Neural crest cell (in vitro differentiated cells): ENCODE measurements around the gene NRTN. TPM values are rescaled to one million over a fixed set of nuclear protein-coding genes. Genes with fewer than 3 reads are reported as not detected.

ENCODE experiments used
- DNase-seq: peaks from one replicate; pipeline ENCODE4 v3.0.0; 2021; ENCODE audit warnings: low read depth, mixed read lengths, low spot score
- H3K27ac Mint-ChIP-seq: one replicate; pipeline ENCODE4 v1.8.0; 2021; ENCODE audit warnings: mild to moderate bottlenecking, mixed read lengths; ENCODE audit not compliant: unreplicated experiment
- H3K27me3 Mint-ChIP-seq: 2 replicates; pipeline ENCODE4 v1.8.0; 2021; ENCODE audit warnings: low read depth, mild to moderate bottlenecking, mixed read lengths
- H3K36me3 Mint-ChIP-seq: 2 replicates; pipeline ENCODE4 v1.8.0; 2021; ENCODE audit warnings: low read depth, mild to moderate bottlenecking, mixed read lengths
- H3K4me1 Mint-ChIP-seq: 2 replicates; pipeline ENCODE4 v1.8.0; 2021; ENCODE audit warnings: mixed read lengths
- H3K4me3 Mint-ChIP-seq: one replicate; pipeline ENCODE4 v1.8.0; 2021; ENCODE audit warnings: mild to moderate bottlenecking, mixed read lengths
- H3K9me3 Mint-ChIP-seq: 2 replicates; pipeline ENCODE4 v1.8.0; 2021; ENCODE audit warnings: mixed read lengths
- total RNA-seq: library from RNA; stranded (reverse); gene quantifications from 2 replicates; pipeline ENCODE4 v1.2.1, GENCODE V29; 2021
- TF ChIP-seq, protein P1 (sequence below): fragments of 200-600 bp; sonication (generic); conservative IDR thresholded peaks from 2 replicates; pipeline ENCODE4 v1.5.0; 2021; ENCODE audit warnings: antibody characterized with exemption, mild to moderate bottlenecking

Gene NRTN
- total RNA-seq, 1 donor from 2014 or later, result 4.8 TPM

DNA sequence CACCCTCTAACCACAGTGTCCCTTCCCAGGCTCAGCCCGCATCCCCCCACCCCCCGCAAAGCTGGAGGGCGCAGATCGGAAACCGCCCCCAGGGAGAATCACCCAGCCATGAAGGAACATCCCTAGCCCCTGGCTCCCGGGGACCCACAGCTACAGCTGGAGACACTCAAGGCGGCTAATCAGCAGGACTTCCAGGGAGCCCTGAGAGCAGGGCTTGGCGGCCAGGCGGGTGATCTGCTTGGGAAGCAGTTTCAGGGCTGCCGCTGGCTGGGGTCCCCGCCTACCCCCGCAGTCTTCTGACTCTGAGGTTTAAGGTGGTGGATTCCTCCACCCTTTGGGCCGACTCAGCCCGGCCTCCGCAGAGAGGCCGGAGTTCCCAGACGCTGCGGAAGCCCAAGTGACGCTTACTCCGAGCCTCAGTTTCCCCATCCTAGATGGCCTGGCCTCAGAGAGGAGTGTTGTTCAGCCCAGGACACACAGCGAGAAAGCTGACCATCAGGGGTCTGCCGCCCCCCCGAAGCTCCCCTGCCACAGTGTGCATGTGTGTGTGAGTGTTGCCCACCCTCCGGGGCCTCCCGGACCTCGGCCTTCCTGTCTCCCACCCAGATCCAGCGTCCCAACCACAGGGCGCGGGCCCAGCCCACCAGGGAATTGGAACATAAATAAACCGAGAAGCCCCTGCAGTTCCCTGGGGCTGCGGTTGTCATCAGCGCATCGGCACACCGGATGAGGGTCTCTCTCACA is 24.9 kb downstream of the NRTN start:
- Mint-ChIP-seq H3K4me1 (peaks cover 14% of the 10 kb centered on the region), H3K4me3 (no peak overlapping the region), H3K36me3 (no peaks in the 10 kb centered on the region), H3K27me3 (peaks cover 13% of the 10 kb centered on the region), H3K9me3 (no peaks in the 10 kb centered on the region), H3K27ac (no peak overlapping the region)
- no peak for DNase-seq
- TF ChIP-seq, protein P1, sequence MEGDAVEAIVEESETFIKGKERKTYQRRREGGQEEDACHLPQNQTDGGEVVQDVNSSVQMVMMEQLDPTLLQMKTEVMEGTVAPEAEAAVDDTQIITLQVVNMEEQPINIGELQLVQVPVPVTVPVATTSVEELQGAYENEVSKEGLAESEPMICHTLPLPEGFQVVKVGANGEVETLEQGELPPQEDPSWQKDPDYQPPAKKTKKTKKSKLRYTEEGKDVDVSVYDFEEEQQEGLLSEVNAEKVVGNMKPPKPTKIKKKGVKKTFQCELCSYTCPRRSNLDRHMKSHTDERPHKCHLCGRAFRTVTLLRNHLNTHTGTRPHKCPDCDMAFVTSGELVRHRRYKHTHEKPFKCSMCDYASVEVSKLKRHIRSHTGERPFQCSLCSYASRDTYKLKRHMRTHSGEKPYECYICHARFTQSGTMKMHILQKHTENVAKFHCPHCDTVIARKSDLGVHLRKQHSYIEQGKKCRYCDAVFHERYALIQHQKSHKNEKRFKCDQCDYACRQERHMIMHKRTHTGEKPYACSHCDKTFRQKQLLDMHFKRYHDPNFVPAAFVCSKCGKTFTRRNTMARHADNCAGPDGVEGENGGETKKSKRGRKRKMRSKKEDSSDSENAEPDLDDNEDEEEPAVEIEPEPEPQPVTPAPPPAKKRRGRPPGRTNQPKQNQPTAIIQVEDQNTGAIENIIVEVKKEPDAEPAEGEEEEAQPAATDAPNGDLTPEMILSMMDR, result no peak

- Mint-ChIP-seq H3K9me3 (no peaks in the 10 kb centered on the region), H3K36me3 (no peaks in the 10 kb centered on the region), H3K4me1 (peaks cover 14% of the 10 kb centered on the region), H3K27me3 (peaks cover 18% of the 10 kb centered on the region), H3K27ac (no peak overlapping the region), H3K4me3 (no peak overlapping the region)
- DNase-seq, result no peak
- TF ChIP-seq, protein P1, result no peak
Observed at GRCh38 chr19:5831159-5831558, 26.3 kb downstream of the NRTN start.

- H3K27ac Mint-ChIP-seq, result no peak overlapping the region
- H3K27me3 Mint-ChIP-seq, result peaks cover 17% of the 10 kb centered on the region
- H3K36me3 Mint-ChIP-seq, result no peaks in the 10 kb centered on the region
- TF ChIP-seq, protein P1, result no peak
- DNase-seq, result no peak
- no peaks in the 10 kb centered on the region for H3K9me3 Mint-ChIP-seq
- no peak overlapping the region for H3K4me3 Mint-ChIP-seq
- H3K4me1 Mint-ChIP-seq, result peaks cover 11% of the 10 kb centered on the region
Observed at GRCh38 chr19:5832061-5832460, 27.2 kb downstream of the NRTN start.

DNA sequence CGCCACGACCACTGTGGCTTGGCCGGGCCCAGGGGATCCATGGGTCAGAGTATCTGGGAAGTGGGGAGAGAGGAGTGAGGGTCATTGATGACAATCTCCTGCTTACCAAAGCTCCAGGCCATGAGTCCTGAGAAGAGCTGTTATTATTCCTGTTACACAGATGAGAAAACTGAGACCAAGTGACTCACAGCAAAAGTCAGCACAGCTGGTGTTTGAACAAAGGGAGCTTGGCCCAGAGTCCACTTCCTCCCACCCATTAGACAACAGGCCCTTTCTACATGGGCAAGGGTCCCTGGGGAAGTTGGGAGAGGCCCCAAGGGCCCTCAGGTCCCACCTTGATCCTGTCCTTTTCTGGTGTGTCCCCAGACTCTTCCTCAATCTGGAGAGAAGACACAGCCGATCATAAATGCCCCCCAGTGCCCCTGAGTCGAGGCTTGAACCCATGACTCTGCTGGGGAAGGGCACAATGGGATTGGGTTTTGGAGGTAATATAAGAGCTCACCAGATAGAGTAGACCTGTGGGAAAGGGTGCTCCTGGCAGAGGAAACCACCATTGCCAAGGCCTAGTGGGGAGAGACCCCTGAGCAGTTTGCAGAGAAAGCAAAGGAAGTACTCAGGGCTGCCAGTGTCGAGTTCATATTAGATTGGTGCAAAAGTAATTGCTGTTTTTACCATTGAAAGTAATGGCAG is 27.8 kb downstream of the NRTN start:
- Mint-ChIP-seq H3K27me3 (peaks cover 16% of the 10 kb centered on the region), H3K4me1 (peaks cover 8% of the 10 kb centered on the region), H3K36me3 (no peaks in the 10 kb centered on the region), H3K27ac (no peak overlapping the region), H3K4me3 (peak overlapping the region; percentile 12), H3K9me3 (no peaks in the 10 kb centered on the region)
- TF ChIP-seq, protein P1, result no peak
- no peak for DNase-seq

DNA sequence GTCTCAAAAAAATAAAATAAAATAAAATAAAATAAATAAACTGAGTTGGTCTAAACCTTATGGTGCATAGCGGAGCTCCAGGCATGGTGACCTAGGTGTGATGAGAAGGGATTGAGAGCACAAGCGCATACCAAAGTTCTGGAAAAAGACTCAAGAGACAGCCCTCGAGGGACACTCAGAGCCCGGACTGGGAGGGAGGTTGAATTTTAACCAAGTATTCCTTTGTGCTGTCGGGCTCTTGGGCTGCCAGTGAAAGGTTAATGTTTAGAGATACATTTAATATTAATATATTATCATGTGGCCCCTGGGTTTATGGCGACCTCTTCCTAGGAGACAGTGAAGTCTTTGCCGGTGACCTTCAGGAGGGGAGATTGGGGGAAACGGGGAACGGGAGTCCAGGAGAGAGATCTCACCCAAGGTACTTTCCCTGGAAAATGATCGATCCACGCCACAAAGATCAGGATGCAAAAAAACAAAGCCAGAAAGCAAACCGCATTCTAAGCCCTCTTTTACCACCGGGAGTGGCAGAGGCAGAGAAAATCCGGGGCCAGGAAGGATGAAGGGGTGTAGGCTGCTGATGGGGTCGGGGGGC is 33.0 kb downstream of the NRTN start:
- peaks cover 10% of the 10 kb centered on the region for H3K27me3 Mint-ChIP-seq
- H3K4me1 Mint-ChIP-seq, result no peaks in the 10 kb centered on the region
- no peak overlapping the region for H3K4me3 Mint-ChIP-seq
- no peak for DNase-seq
- no peak overlapping the region for H3K27ac Mint-ChIP-seq
- H3K36me3 Mint-ChIP-seq, result no peaks in the 10 kb centered on the region
- TF ChIP-seq, protein P1, result no peak
- no peaks in the 10 kb centered on the region for H3K9me3 Mint-ChIP-seq
